Spleen (tissue), 7 donors: ENCODE results near the gene TAOK1.

Source experiments
- CTCF ChIP-seq, 11 experiments: fragments of 200-600 bp in 7 of 11; fragments of 450-650 bp in 4 of 11; sonication (generic) in 4 of 11; IDR thresholded peaks in 8 of 11; conservative IDR thresholded peaks in 3 of 11; 1 replicate in 7 of 11; 2 replicates in 4 of 11; pipeline versions ENCODE4 v1.4.0 to v1.8.0; 2016 to 2021; ENCODE audit warnings: antibody characterized with exemption in 11 of 11, inconsistent platforms in 4 of 11, mild to moderate bottlenecking in 1 of 11
- POLR2A ChIP-seq, 3 donors: fragments of 450-650 bp; IDR thresholded peaks; one replicate each; pipeline ENCODE4 v1.5.1; 2017; ENCODE audit warnings: antibody characterized with exemption in 3 of 3, mild to moderate bottlenecking in 1 of 3
- POLR2AphosphoS5 ChIP-seq, 3 donors: sonication (generic); formaldehyde crosslinking; IDR thresholded peaks; one replicate each; pipeline ENCODE4 v1.5.1; 2017; ENCODE audit warnings: antibody characterized with exemption in 3 of 3
- donor health status: DM: no; HTN: no; CAD: no; lungs with moderate emphysema.
- donor health status: DM: no; HTN: no; CAD: no.
- donor health status: DM: no; HTN: no; CAD: no.

GRCh38 chr17:29344201-29344856 lies 45.8 kb upstream of the TAOK1 start:
- TF ChIP-seq CTCF (IDR thresholded peaks at IDR 0.05 in 8 of 11, conservative IDR thresholded peaks at IDR 0.05 in 3 of 11) (no peak), POLR2A (IDR thresholded peaks at IDR 0.05) (no peak), POLR2AphosphoS5 (IDR thresholded peaks at IDR 0.05) (no peak)
